Transverse colon (tissue), 4 donors: ENCODE measurements around the gene ZRANB2. TPM values are rescaled to one million over a fixed set of nuclear protein-coding genes. Genes with fewer than 3 reads are reported as not detected.

Experiments used
- DNase-seq: peaks from one replicate; pipeline ENCODE4 v3.0.0-alpha.2; 2019
- H3K27ac ChIP-seq, 4 donors: fragments of 200-600 bp; sonication (generic); 2 replicates each; pipeline ENCODE4 v1.5.1; 2016 to 2018; ENCODE audit warnings: inconsistent platforms in 4 of 4
- H3K27me3 ChIP-seq: fragments of 200-600 bp; sonication (generic); 2 replicates; pipeline ENCODE4 v1.5.1; 2017; ENCODE audit warnings: inconsistent platforms
- H3K36me3 ChIP-seq, 4 donors: fragments of 200-600 bp; sonication (generic); 2 replicates each; pipeline ENCODE4 v1.5.1; 2017 to 2019; ENCODE audit warnings: inconsistent platforms in 4 of 4
- H3K4me1 ChIP-seq, 4 donors: fragments of 200-600 bp; sonication (generic); 2 replicates each; pipeline ENCODE4 v1.5.1; 2017 to 2020; ENCODE audit warnings: inconsistent platforms in 4 of 4
- H3K4me3 ChIP-seq, 4 donors: fragments of 200-600 bp; sonication (generic); 1 replicate in 1 of 4; 2 replicates in 3 of 4; pipeline versions ENCODE4 v1.5.1 to v1.6.1; 2017 to 2019; ENCODE audit warnings: inconsistent platforms in 4 of 4
- H3K9me3 ChIP-seq, 2 donors: fragments of 200-600 bp; sonication (generic); 2 replicates each; pipeline ENCODE4 v1.5.1; 2017 to 2019; ENCODE audit warnings: inconsistent platforms in 2 of 2
- CTCF ChIP-seq, 5 experiments: fragments of 200-600 bp in 3 of 5; fragments of 450-650 bp in 2 of 5; sonication (generic) in 3 of 5; IDR thresholded peaks; 1 replicate in 2 of 5; 2 replicates in 3 of 5; pipeline ENCODE4 v1.5.1; 2016 to 2017; ENCODE audit warnings: antibody characterized with exemption in 5 of 5, inconsistent platforms in 3 of 5, mild to moderate bottlenecking in 2 of 5, moderate library complexity in 1 of 5
- EP300 ChIP-seq: sonication (generic); formaldehyde crosslinking; IDR thresholded peaks from one replicate; pipeline ENCODE4 v1.6.1; 2017; ENCODE audit warnings: antibody characterized with exemption, low read depth
- POLR2A ChIP-seq: fragments of 450-650 bp; IDR thresholded peaks from one replicate; pipeline ENCODE4 v1.6.1; 2016; ENCODE audit warnings: antibody characterized with exemption, mild to moderate bottlenecking, moderate library complexity
- POLR2AphosphoS5 ChIP-seq, 3 donors: sonication (generic); formaldehyde crosslinking; IDR thresholded peaks; one replicate each; pipeline ENCODE4 v1.6.1; 2016; ENCODE audit warnings: antibody characterized with exemption in 3 of 3
- WGBS, 2 donors: methylation state at CpG; one replicate each; pipeline ENCODE4 v1.1.5; 2018; ENCODE audit warnings: low coverage in 1 of 2; 5-methylcytosine and 5-hydroxymethylcytosine counted together
- in situ Hi-C, 4 donors: fragments of 200-750 bp; cut with MboI; loops; one replicate each; pipeline versions ENCODE4 v1.15.0 to v1.15.1; 2017; ENCODE audit warnings: low sequenced_read_pairs in 3 of 4, low pct_ligation_motif_present in 1 of 4, low pct_unique_long_range_greater_than_20kb in 1 of 4
- intact Hi-C: fragments of 100-400 bp; cut with DNase I; formaldehyde crosslinking; loops from one replicate; pipeline ENCODE4 v1.15.1; 2023; ENCODE audit warnings: low total_unique reads
- total RNA-seq, 4 donors: library from RNA; depleted of rRNA; stranded (reverse); fragments of >200 nt; gene quantifications; one replicate each; pipeline ENCODE4 v1.1.0, GENCODE V29; 2016

ZRANB2 gene
- total RNA-seq, 4 donors from 2014 or later = 90.9 to 352 (median 187) TPM

- Histone ChIP-seq H3K4me3 (no peak overlapping the region), H3K27ac (peak overlapping the region; percentile 67 to 81 (median 76)), H3K27me3 (no peaks in the 10 kb centered on the region), H3K9me3 (no peaks in the 10 kb centered on the region), H3K4me1 (peaks cover 0 to 42% (median 25%) of the 10 kb centered on the region in 4 donors), H3K36me3 (no peaks in the 10 kb centered on the region)
- 57% methylated on average over 1 of the region's 1 CpG; no CpG with 5 or more reads in 1 of the 2 donors for WGBS, 2 donors
- DNase-seq = peak; percentile 38
- TF ChIP-seq EP300 = no peak
- TF ChIP-seq POLR2AphosphoS5 (IDR thresholded peaks at IDR 0.05) = peak in 1 of 3 donors; percentile 49
- intact Hi-C loops (no loop called here), in situ Hi-C loops (no loop called here)
Measured at GRCh38 chr1:71087713-71088112, 6.9 kb upstream of the ZRANB2 start.

GRCh38 chr1:71087060-71087459 lies 6.2 kb upstream of the ZRANB2 start:
- Histone ChIP-seq H3K4me1 (peaks cover 0 to 42% (median 24%) of the 10 kb centered on the region in 4 donors), H3K9me3 (no peaks in the 10 kb centered on the region), H3K27me3 (no peaks in the 10 kb centered on the region), H3K27ac (peak overlapping the region; percentile 67 to 81 (median 76)), H3K4me3 (no peak overlapping the region), H3K36me3 (no peaks in the 10 kb centered on the region)
- in situ Hi-C loops = no loop called here
- intact Hi-C loops = no loop called here
- no peak for DNase-seq
- TF ChIP-seq POLR2A (no peak), CTCF (IDR thresholded peaks at IDR 0.05) (peak in 1 of 5 experiments; percentile 4)

- no peak overlapping the region for H3K4me3 ChIP-seq
- no peak for DNase-seq
- H3K36me3 ChIP-seq = no peaks in the 10 kb centered on the region
- intact Hi-C loops (no loop called here), in situ Hi-C loops (no loop called here)
- TF ChIP-seq CTCF (IDR thresholded peaks at IDR 0.05) = no peak
- WGBS, 2 donors = 78 to 80% methylated on average over 1 of the region's 1 CpG
- no peak overlapping the region for H3K27ac ChIP-seq
- H3K4me1 ChIP-seq = peaks cover 0 to 41% (median 24%) of the 10 kb centered on the region in 4 donors
- no peaks in the 10 kb centered on the region for H3K27me3 ChIP-seq
- no peaks in the 10 kb centered on the region for H3K9me3 ChIP-seq
Measured at GRCh38 chr1:71086331-71086730, 5.5 kb upstream of the ZRANB2 start.

- Histone ChIP-seq H3K27me3 (no peaks in the 10 kb centered on the region), H3K27ac (no peak overlapping the region), H3K4me3 (no peak overlapping the region), H3K4me1 (peaks cover 7 to 39% (median 23%) of the 10 kb centered on the region in 4 donors), H3K36me3 (peaks cover 0 to 2% (median 0%) of the 10 kb centered on the region in 4 donors), H3K9me3 (no peaks in the 10 kb centered on the region)
- in situ Hi-C loops (no loop called here), intact Hi-C loops (no loop called here)
- 61 to 67% methylated on average over 2 of the region's 2 CpGs for WGBS, 2 donors
- TF ChIP-seq POLR2AphosphoS5 (IDR thresholded peaks at IDR 0.05) = no peak
- no peak for TF ChIP-seq POLR2A
- no peak for TF ChIP-seq CTCF (IDR thresholded peaks at IDR 0.05)
- TF ChIP-seq EP300 = no peak
- no peak for DNase-seq
Measured at GRCh38 chr1:71083271-71083670, 2.4 kb upstream of the ZRANB2 start.

- TF ChIP-seq CTCF (IDR thresholded peaks at IDR 0.05) (no peak), POLR2A (no peak), POLR2AphosphoS5 (IDR thresholded peaks at IDR 0.05) (no peak), EP300 (no peak)
- H3K9me3 ChIP-seq = no peaks in the 10 kb centered on the region
- H3K27me3 ChIP-seq = no peaks in the 10 kb centered on the region
- in situ Hi-C loops (no loop called here), intact Hi-C loops (no loop called here)
- H3K4me1 ChIP-seq = peaks cover 7 to 29% (median 17%) of the 10 kb centered on the region in 4 donors
- peak overlapping the region; percentile 87 to 94 (median 92) for H3K27ac ChIP-seq
- peaks cover 0 to 17% (median 5%) of the 10 kb centered on the region in 4 donors for H3K36me3 ChIP-seq
- peak overlapping the region in 2 of 4 donors; percentile 78 to 97 for H3K4me3 ChIP-seq
- WGBS, 2 donors = 64 to 68% methylated on average over 5 to 7 of the region's 7 CpGs
- DNase-seq = no peak
Measured at GRCh38 chr1:71081697-71082080, 854 bp upstream of the ZRANB2 start.
